OCI-LY3 (cell line): ENCODE measurements around the gene ARID3A.
"Not testable (repeated sequence)": the region's sequence is repeated elsewhere in the genome, so short reads cannot be mapped to it uniquely, and the experiment has no call there.

ENCODE experiments used
- H2AFZ ChIP-seq: fragments of 200-600, 300-600 bp; shearing (Covaris generic); 2 replicates; pipeline ENCODE4 v1.6.0; 2014; ENCODE audit warnings: antibody characterized with exemption, low read depth, low read length
- H3K27ac ChIP-seq: fragments of 200-600, 300-600 bp; sonication (generic); 2 replicates; pipeline ENCODE4 v1.5.1; 2014; ENCODE audit warnings: mild to moderate bottlenecking, low read length, moderate library complexity, mixed read lengths
- H3K27me3 ChIP-seq: fragments of 200-600, 300-600 bp; sonication (generic); 2 replicates; pipeline ENCODE4 v1.6.1; 2014; ENCODE audit warnings: low read depth, low read length, mixed read lengths
- H3K36me3 ChIP-seq: fragments of 200-600, 300-600 bp; sonication (generic); replicated peaks from 2 replicates; pipeline ENCODE3; 2014; ENCODE audit warnings: low read depth, low read length, mixed read lengths
- H3K4me1 ChIP-seq: fragments of 300-600, 200-600 bp; sonication (generic); 2 replicates; pipeline ENCODE4 v1.6.1; 2014; ENCODE audit warnings: low read length, mixed read lengths
- H3K4me2 ChIP-seq: fragments of 200-600, 300-600 bp; sonication (generic); 2 replicates; pipeline ENCODE4 v1.6.1; 2014; ENCODE audit warnings: low read length, mixed read lengths
- H3K4me3 ChIP-seq: fragments of 300-600, 200-600 bp; sonication (generic); 2 replicates; pipeline ENCODE4 v1.5.1; 2014; ENCODE audit warnings: antibody characterized with exemption, mild to moderate bottlenecking, low read length, moderate library complexity
- H3K79me2 ChIP-seq: fragments of 300-600, 200-600 bp; shearing (Covaris generic); 2 replicates; pipeline ENCODE4 v1.6.1; 2014; ENCODE audit warnings: mild to moderate bottlenecking, low read length, mixed read lengths
- H3K9ac ChIP-seq: fragments of 300-600, 200-600 bp; shearing (Covaris generic); 2 replicates; pipeline ENCODE4 v1.6.0; 2014; ENCODE audit warnings: mild to moderate bottlenecking, low read length, moderate library complexity
- H3K9me3 ChIP-seq: fragments of 200-600, 300-600 bp; shearing (Covaris generic); 2 replicates; pipeline ENCODE4 v1.6.1; 2014; ENCODE audit warnings: low read length, mixed read lengths; ENCODE audit not compliant: insufficient read depth
- H4K20me1 ChIP-seq: fragments of 200-600, 300-600 bp; sonication (generic); 2 replicates; pipeline ENCODE4 v1.6.1; 2016; ENCODE audit warnings: low read length, mixed read lengths; ENCODE audit not compliant: insufficient read depth
- CTCF ChIP-seq: fragments of 200-600, 300-600 bp; sonication (generic); IDR thresholded peaks from 2 replicates; pipeline ENCODE4 v1.5.1; 2014; ENCODE audit warnings: antibody characterized with exemption, low read length, low read depth
- EZH2phosphoT487 ChIP-seq: fragments of 200-600 bp; shearing (Covaris generic); IDR thresholded peaks from 2 replicates; pipeline ENCODE4 v1.6.1; 2018; ENCODE audit warnings: antibody characterized with exemption, mixed run types, low read depth

Gene ARID3A

GRCh38 chr19:955803-956765, 30.2 kb downstream of the ARID3A start:
- Histone ChIP-seq H3K36me3 (peaks cover 15% of the 10 kb centered on the region), H3K4me1 (peaks cover 43% of the 10 kb centered on the region), H3K4me3 (no peak overlapping the region), H3K4me2 (no peak overlapping the region), H3K9me3 (no peaks in the 10 kb centered on the region), H4K20me1 (peaks cover 32% of the 10 kb centered on the region; the same call in 1 of the 2 replicates), H3K27ac (no peak overlapping the region), H3K79me2 (peaks cover 63% of the 10 kb centered on the region), H3K27me3 (no peaks in the 10 kb centered on the region), H2AFZ (no peak overlapping the region), H3K9ac (no peak overlapping the region)
- TF ChIP-seq CTCF = no peak
- TF ChIP-seq EZH2phosphoT487 = no peak

DNA sequence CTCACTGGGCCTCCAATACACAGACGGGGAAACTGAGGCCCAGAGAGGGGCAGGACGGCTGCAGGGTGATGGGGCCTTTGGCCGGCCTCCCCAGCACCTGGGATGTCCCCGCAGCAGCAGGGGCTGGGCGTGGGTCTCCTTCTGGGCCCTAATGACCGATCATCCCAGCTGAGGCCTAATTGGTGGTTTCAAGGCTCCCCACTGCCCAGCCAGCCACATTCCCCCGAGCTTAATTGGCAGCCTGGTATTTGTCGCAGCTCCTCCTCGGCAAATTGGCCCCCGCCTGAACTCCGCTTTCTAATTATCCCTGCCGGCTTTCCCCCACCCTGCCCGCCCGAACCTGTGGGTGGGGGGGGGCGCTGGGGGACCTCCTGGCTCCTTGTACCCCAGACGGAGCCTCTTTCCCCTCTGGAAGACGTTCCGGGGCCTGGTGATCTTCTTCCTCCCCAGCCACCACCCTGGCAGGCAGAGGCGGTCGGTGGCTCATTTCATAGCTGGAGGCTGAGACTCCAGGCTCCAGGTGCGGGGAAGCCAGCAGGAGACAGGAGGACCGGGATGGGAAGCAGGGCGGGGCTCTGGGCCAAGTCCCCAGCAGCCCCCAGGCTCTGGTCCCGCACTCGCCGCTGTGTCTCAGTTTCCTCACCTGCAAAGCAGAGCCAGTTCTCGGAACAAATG, 31.1 kb downstream of the ARID3A start:
- Histone ChIP-seq H3K79me2 (peaks cover 55% of the 10 kb centered on the region), H3K4me2 (no peak overlapping the region)

DNA sequence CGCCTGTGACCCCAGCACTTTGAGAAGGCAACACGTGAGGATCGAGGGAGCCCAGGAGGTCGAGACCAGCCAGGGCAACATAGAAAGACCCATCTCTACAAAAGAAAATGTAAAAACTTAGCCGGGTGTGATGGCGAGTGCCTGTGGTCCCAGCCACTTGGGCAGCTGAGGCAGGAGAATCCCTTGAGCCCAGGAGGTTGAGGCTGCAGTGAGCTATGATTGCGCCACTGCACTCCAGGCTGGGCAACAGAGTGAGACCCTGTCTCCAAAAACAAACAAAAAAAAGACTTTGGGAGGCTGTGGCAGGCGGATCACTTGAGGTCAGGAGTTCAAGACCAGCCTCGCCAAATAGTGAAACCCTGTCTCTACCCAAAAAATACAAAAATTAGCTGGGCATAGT, 31.7 kb downstream of the ARID3A start:
- H3K9me3 ChIP-seq, H3K9ac ChIP-seq, H2AFZ ChIP-seq, H3K4me3 ChIP-seq, H3K4me2 ChIP-seq, H3K27ac ChIP-seq, H3K27me3 ChIP-seq: not testable (repeated sequence)
- H3K36me3 ChIP-seq = peaks cover 25% of the 10 kb centered on the region
- H3K79me2 ChIP-seq = peaks cover 49% of the 10 kb centered on the region
- H3K4me1 ChIP-seq = peaks cover 28% of the 10 kb centered on the region
- peaks cover 32% of the 10 kb centered on the region; the same call in 1 of the 2 replicates for H4K20me1 ChIP-seq

More for the DNA sequence above, 31.1 kb downstream of the ARID3A start:
- Histone ChIP-seq H3K9ac (no peak overlapping the region), H2AFZ (no peak overlapping the region), H4K20me1 (peaks cover 32% of the 10 kb centered on the region; the same call in 1 of the 2 replicates), H3K4me3 (no peak overlapping the region), H3K4me1 (peaks cover 35% of the 10 kb centered on the region), H3K9me3 (no peaks in the 10 kb centered on the region), H3K27ac (no peak overlapping the region), H3K27me3 (no peaks in the 10 kb centered on the region), H3K36me3 (peaks cover 21% of the 10 kb centered on the region)
- TF ChIP-seq EZH2phosphoT487 = no peak
- TF ChIP-seq CTCF = no peak

GRCh38 chr19:958967-959855, 33.4 kb downstream of the ARID3A start:
- H3K9me3 ChIP-seq = no peaks in the 10 kb centered on the region
- no peak overlapping the region for H3K4me2 ChIP-seq
- peaks cover 34% of the 10 kb centered on the region for H3K79me2 ChIP-seq
- peaks cover 41% of the 10 kb centered on the region for H3K36me3 ChIP-seq
- H2AFZ ChIP-seq = no peak overlapping the region
- TF ChIP-seq EZH2phosphoT487 (no peak), CTCF (no peak)
- H4K20me1 ChIP-seq = peaks cover 32% of the 10 kb centered on the region; the same call in 1 of the 2 replicates
- H3K4me3 ChIP-seq = no peak overlapping the region
- H3K9ac ChIP-seq = no peak overlapping the region
- no peaks in the 10 kb centered on the region for H3K27me3 ChIP-seq
- H3K27ac ChIP-seq = no peak overlapping the region
- peaks cover 12% of the 10 kb centered on the region for H3K4me1 ChIP-seq
